ENCODE data around the gene PPP4C. TPM values are rescaled to one million over a fixed set of nuclear protein-coding genes. Genes with fewer than 3 reads are reported as not detected.
A peak's percentile ranks its signal among the peaks of the same experiment; 100 is the strongest.

The PPP4C gene
- total RNA-seq, 1 experiment from 2014 or later: 116 TPM

- no TSS peak for BruUV-seq (replicated peaks)
- intact Hi-C loops (cut with micrococcal nuclease): no loop called here
- H3K4me2 ChIP-seq (ENCODE audit: low read length): peak overlapping the region; percentile 99
- H3K9me3 ChIP-seq (ENCODE audit: low read length): no peaks in the 10 kb centered on the region
- peak overlapping the region; percentile 90; the same call in 1 of the 2 replicates for H3K9ac ChIP-seq (ENCODE audit: low read length)
- H3K27ac ChIP-seq (ENCODE audit: low read length): no peak overlapping the region
- ATAC-seq (no peak), DNase-seq (no peak)
- H3K27me3 ChIP-seq (ENCODE audit: low read length): no peaks in the 10 kb centered on the region
- peak overlapping the region; percentile 99 for H3K4me3 ChIP-seq (ENCODE audit: low read length)
- H2AFZ ChIP-seq (ENCODE audit: low read length): no peak overlapping the region
- H3K36me3 ChIP-seq (ENCODE audit: low read depth, low read length): peaks cover 58% of the 10 kb centered on the region
- no peaks in the 10 kb centered on the region for H3F3A ChIP-seq (ENCODE audit: low read length, unreplicated experiment)
- H4K20me1 ChIP-seq (ENCODE audit: low read length): peaks cover 45% of the 10 kb centered on the region
- TF ChIP-seq CTCF (conservative IDR thresholded peaks at IDR 0.05; ENCODE audit: low read depth, low read length) (no peak), EZH2 (IDR thresholded peaks at IDR 0.05; ENCODE audit: low read length, unreplicated experiment) (no peak), EZH2phosphoT487 (IDR thresholded peaks at IDR 0.05; ENCODE audit: borderline replicate concordance, low read length) (no peak)
- POLR2A ChIA-PET (ENCODE audit: unreplicated experiment): no interaction called here
- peaks cover 69% of the 10 kb centered on the region for H3K79me2 ChIP-seq (ENCODE audit: low read length)
- no peaks in the 10 kb centered on the region for H3K9me2 ChIP-seq (replicated peaks; ENCODE audit: low read length)
- peaks cover 29% of the 10 kb centered on the region for H3K4me1 ChIP-seq (ENCODE audit: insufficient read depth, low read length)
- CTCF ChIA-PET: interaction anchor here (0.6 kb wide), 1 partner anchor 25 kb away, joined by 3 read pairs; no protein-coding TSS in a partner anchor
These were observed 8.2 kb upstream of the PPP4C start for GRCh38 chr16:30067584-30067916.

- intact Hi-C loops (cut with micrococcal nuclease): no loop called here
- H3K4me1 ChIP-seq (ENCODE audit: insufficient read depth, low read length): peaks cover 29% of the 10 kb centered on the region
- H3K9me3 ChIP-seq (ENCODE audit: low read length): no peaks in the 10 kb centered on the region
- peak overlapping the region; percentile 37; the same call in 1 of the 2 replicates for H3K4me3 ChIP-seq (ENCODE audit: low read length)
- TF ChIP-seq CTCF (conservative IDR thresholded peaks at IDR 0.05; ENCODE audit: low read depth, low read length) (no peak), EZH2 (IDR thresholded peaks at IDR 0.05; ENCODE audit: low read length, unreplicated experiment) (no peak), EZH2phosphoT487 (IDR thresholded peaks at IDR 0.05; ENCODE audit: borderline replicate concordance, low read length) (no peak)
- BruUV-seq (replicated peaks): no TSS peak
- DNase-seq (no peak), ATAC-seq (no peak)
- H3K9me2 ChIP-seq (replicated peaks; ENCODE audit: low read length): no peaks in the 10 kb centered on the region
- no peaks in the 10 kb centered on the region for H3K27me3 ChIP-seq (ENCODE audit: low read length)
- H3K36me3 ChIP-seq (ENCODE audit: low read depth, low read length): peaks cover 58% of the 10 kb centered on the region
- H2AFZ ChIP-seq (ENCODE audit: low read length): no peak overlapping the region
- peaks cover 66% of the 10 kb centered on the region for H3K79me2 ChIP-seq (ENCODE audit: low read length)
- H3F3A ChIP-seq (ENCODE audit: low read length, unreplicated experiment): no peaks in the 10 kb centered on the region
- peak overlapping the region; percentile 99 for H3K4me2 ChIP-seq (ENCODE audit: low read length)
- no peak overlapping the region for H3K27ac ChIP-seq (ENCODE audit: low read length)
- H3K9ac ChIP-seq (ENCODE audit: low read length): no peak overlapping the region
- CTCF ChIA-PET: no interaction called here
- POLR2A ChIA-PET (ENCODE audit: unreplicated experiment): no interaction called here
- peaks cover 45% of the 10 kb centered on the region for H4K20me1 ChIP-seq (ENCODE audit: low read length)
These were observed 7.5 kb upstream of the PPP4C start for GRCh38 chr16:30068333-30068732.

DNA sequence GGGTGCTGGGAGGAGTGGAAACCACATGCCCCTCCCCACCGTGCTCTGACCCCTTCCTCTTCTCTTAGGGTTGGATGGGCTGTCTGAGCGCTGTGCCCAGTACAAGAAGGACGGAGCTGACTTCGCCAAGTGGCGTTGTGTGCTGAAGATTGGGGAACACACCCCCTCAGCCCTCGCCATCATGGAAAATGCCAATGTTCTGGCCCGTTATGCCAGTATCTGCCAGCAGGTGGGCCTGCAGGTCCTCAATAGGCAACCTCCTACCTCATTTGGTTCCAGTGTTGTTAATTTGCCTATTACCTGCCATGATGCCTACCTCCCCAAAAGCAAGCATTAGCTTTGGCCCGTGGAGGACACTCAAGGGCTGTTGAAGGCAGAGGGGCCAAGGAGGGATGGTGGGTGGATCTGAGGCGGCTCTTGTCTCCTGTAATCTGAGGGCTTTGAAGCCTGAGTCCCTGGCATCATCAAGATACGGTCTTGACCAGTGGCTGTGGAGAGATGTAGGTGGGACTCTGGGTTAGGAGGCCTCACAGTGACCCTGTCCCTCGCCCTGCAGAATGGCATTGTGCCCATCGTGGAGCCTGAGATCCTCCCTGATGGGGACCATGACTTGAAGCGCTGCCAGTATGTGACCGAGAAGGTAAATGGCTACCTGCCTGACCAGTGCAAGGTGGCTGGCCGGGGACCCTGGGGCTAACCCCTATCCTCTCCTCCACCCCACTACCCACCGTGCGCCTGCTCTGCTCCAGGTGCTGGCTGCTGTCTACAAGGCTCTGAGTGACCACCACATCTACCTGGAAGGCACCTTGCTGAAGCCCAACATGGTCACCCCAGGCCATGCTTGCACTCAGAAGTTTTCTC lies 6.8 kb upstream of the PPP4C start:
- Histone ChIP-seq H2AFZ (ENCODE audit: low read length) (no peak overlapping the region), H3K79me2 (ENCODE audit: low read length) (peaks cover 60% of the 10 kb centered on the region), H3F3A (ENCODE audit: low read length, unreplicated experiment) (no peaks in the 10 kb centered on the region), H4K20me1 (ENCODE audit: low read length) (peaks cover 45% of the 10 kb centered on the region), H3K4me3 (ENCODE audit: low read length) (peak overlapping the region; percentile 37; the same call in 1 of the 2 replicates), H3K9me2 (replicated peaks; ENCODE audit: low read length) (no peaks in the 10 kb centered on the region), H3K36me3 (ENCODE audit: low read depth, low read length) (peaks cover 58% of the 10 kb centered on the region), H3K27ac (ENCODE audit: low read length) (no peak overlapping the region), H3K4me2 (ENCODE audit: low read length) (peak overlapping the region; percentile 99), H3K4me1 (ENCODE audit: insufficient read depth, low read length) (peaks cover 23% of the 10 kb centered on the region; the same call in 1 of the 2 replicates), H3K9me3 (ENCODE audit: low read length) (no peaks in the 10 kb centered on the region), H3K27me3 (ENCODE audit: low read length) (no peaks in the 10 kb centered on the region), H3K9ac (ENCODE audit: low read length) (no peak overlapping the region)
- ATAC-seq (no peak), DNase-seq (peak; percentile 29)
- CTCF ChIA-PET: no interaction called here
- intact Hi-C loops (cut with micrococcal nuclease): no loop called here
- no peak for TF ChIP-seq EZH2phosphoT487 (IDR thresholded peaks at IDR 0.05; ENCODE audit: borderline replicate concordance, low read length)
- no peak for TF ChIP-seq EZH2 (IDR thresholded peaks at IDR 0.05; ENCODE audit: low read length, unreplicated experiment)
- TF ChIP-seq CTCF (conservative IDR thresholded peaks at IDR 0.05; ENCODE audit: low read depth, low read length): peak; percentile 66
- BruUV-seq (replicated peaks): no TSS peak
- POLR2A ChIA-PET (ENCODE audit: unreplicated experiment): no interaction called here
